Activated naive CD4-positive, alpha-beta T cell treated with anti-CD3 and anti-CD28 coated beads, Interleukin-2, amount 50 U/mL, for 16 hours (primary cell): ENCODE data around the gene GABBR2.
"Not testable (repeated sequence)": the region's sequence is repeated elsewhere in the genome, so short reads cannot be mapped to it uniquely, and the experiment has no call there.

Experiments
- DNase-seq: peaks from one replicate; pipeline ENCODE4 v3.0.0-alpha.2; 2020

Gene GABBR2

GRCh38 chr9:98271479-98271878, 437.3 kb downstream of the GABBR2 start:
- no peak for DNase-seq

GRCh38 chr9:98270284-98270683, 438.5 kb downstream of the GABBR2 start:
- DNase-seq = not testable (repeated sequence)

GRCh38 chr9:98269652-98270051, 439.1 kb downstream of the GABBR2 start:
- DNase-seq = not testable (repeated sequence)

- DNase-seq = not testable (repeated sequence)
These were observed 441.2 kb downstream of the GABBR2 start for GRCh38 chr9:98267556-98267955.

- DNase-seq = no peak
These were observed 444.2 kb downstream of the GABBR2 start for GRCh38 chr9:98264516-98264915.

GRCh38 chr9:98263482-98264357, 445.0 kb downstream of the GABBR2 start:
- peak; percentile 85 for DNase-seq

GRCh38 chr9:98263080-98263479, 445.7 kb downstream of the GABBR2 start:
- no peak for DNase-seq

GRCh38 chr9:98262056-98262455, 446.7 kb downstream of the GABBR2 start:
- DNase-seq = no peak

GRCh38 chr9:98260635-98261034, 448.1 kb downstream of the GABBR2 start:
- DNase-seq = no peak

- DNase-seq = no peak
These were observed 448.9 kb downstream of the GABBR2 start for GRCh38 chr9:98259791-98260190.

GRCh38 chr9:98256756-98257155, 452.0 kb downstream of the GABBR2 start:
- peak; percentile 49 for DNase-seq

GRCh38 chr9:98255578-98256296, 453.0 kb downstream of the GABBR2 start, which contains the start of gene TBC1D2:
TSS of gene TBC1D2 (minus strand) at chr9:98255649. CDS start at chr9:98255541, 108 bp downstream.
- DNase-seq = peak; percentile 98

GRCh38 chr9:98255061-98255577, 453.6 kb downstream of the GABBR2 start:
- no peak for DNase-seq

- no peak for DNase-seq
These were observed 454.3 kb downstream of the GABBR2 start for GRCh38 chr9:98254228-98255060.

GRCh38 chr9:98253565-98253964, 455.2 kb downstream of the GABBR2 start:
- DNase-seq = no peak

- no peak for DNase-seq
These were observed 457.2 kb downstream of the GABBR2 start for GRCh38 chr9:98251551-98251950.

- DNase-seq = no peak
These were observed 459.0 kb downstream of the GABBR2 start for GRCh38 chr9:98249771-98250170.

GRCh38 chr9:98248737-98249474, 459.8 kb downstream of the GABBR2 start:
- DNase-seq = no peak

- no peak for DNase-seq
These were observed 460.7 kb downstream of the GABBR2 start for GRCh38 chr9:98247831-98248657.

- DNase-seq = no peak
These were observed 466.3 kb downstream of the GABBR2 start for GRCh38 chr9:98242426-98242825.
